ENCODE data around the gene FKBP1A.

GRCh38 chr20:1388741-1389483 lies 3.9 kb downstream of the FKBP1A start:
- TF ChIP-seq, protein P1, sequence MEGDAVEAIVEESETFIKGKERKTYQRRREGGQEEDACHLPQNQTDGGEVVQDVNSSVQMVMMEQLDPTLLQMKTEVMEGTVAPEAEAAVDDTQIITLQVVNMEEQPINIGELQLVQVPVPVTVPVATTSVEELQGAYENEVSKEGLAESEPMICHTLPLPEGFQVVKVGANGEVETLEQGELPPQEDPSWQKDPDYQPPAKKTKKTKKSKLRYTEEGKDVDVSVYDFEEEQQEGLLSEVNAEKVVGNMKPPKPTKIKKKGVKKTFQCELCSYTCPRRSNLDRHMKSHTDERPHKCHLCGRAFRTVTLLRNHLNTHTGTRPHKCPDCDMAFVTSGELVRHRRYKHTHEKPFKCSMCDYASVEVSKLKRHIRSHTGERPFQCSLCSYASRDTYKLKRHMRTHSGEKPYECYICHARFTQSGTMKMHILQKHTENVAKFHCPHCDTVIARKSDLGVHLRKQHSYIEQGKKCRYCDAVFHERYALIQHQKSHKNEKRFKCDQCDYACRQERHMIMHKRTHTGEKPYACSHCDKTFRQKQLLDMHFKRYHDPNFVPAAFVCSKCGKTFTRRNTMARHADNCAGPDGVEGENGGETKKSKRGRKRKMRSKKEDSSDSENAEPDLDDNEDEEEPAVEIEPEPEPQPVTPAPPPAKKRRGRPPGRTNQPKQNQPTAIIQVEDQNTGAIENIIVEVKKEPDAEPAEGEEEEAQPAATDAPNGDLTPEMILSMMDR (IDR thresholded peaks at IDR 0.05) = no peak
- TF ChIP-seq POLR2A (IDR thresholded peaks at IDR 0.05) = no peak

Measured in adrenal gland (tissue), 5 donors.